Rectal smooth muscle tissue (tissue), 1 donor: ENCODE data around the gene CEL.
A peak's percentile ranks its signal among the peaks of the same experiment; 100 is the strongest.
"Not testable (repeated sequence)": the region's sequence is repeated elsewhere in the genome, so short reads cannot be mapped to it uniquely, and the experiment has no call there.

Experiments
- H3K27ac ChIP-seq: one replicate; pipeline ENCODE4 v1.7.0; 2013; ENCODE audit warnings: low read depth, low read length, inconsistent platforms
- H3K27me3 ChIP-seq: one replicate; pipeline ENCODE4 v1.7.0; 2013; ENCODE audit warnings: low read length; ENCODE audit not compliant: control insufficient read depth, insufficient read depth
- H3K36me3 ChIP-seq: one replicate; pipeline ENCODE4 v1.7.0; 2013; ENCODE audit warnings: low read length; ENCODE audit not compliant: control insufficient read depth, insufficient read depth
- H3K4me1 ChIP-seq: one replicate; pipeline ENCODE4 v1.7.0; 2013; ENCODE audit warnings: low read length; ENCODE audit not compliant: control insufficient read depth, insufficient read depth
- H3K4me3 ChIP-seq: one replicate; pipeline ENCODE4 v1.7.0; 2013; ENCODE audit warnings: low read length
- H3K9ac ChIP-seq: one replicate; pipeline ENCODE4 v1.7.0; 2013; ENCODE audit warnings: low read length

The CEL gene

GRCh38 chr9:133061764-133062145 is at the start of gene CEL:
TSS of gene CEL (plus strand) at chr9:133061981. CDS start at chr9:133062003, 22 bp downstream.
- not testable (repeated sequence) for H3K27ac ChIP-seq, H3K4me3 ChIP-seq, H3K9ac ChIP-seq, H3K4me1 ChIP-seq, H3K27me3 ChIP-seq
- H3K36me3 ChIP-seq: peaks cover 11% of the 10 kb centered on the region

DNA sequence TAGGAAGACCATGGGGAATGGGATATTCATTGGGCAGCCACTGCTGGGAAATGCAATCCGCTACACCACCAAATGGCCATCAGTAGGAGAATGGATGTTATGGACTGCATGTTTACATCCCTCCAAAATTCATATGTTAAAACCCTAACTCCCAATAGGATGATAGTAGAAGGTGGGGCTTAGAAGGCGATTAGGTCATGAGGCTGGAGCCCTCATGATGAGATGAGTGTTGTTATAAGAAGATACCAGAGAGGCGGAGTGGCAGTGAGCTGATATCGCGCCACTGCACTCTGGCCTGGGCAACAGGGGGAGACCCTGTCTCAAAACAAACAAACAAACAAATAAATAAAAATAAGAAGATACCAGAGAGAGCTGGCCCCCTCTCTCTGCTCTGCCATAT is 47.1 kb upstream of the CEL start:
- Histone ChIP-seq H3K4me3 (no peak overlapping the region), H3K9ac (no peak overlapping the region), H3K4me1 (no peaks in the 10 kb centered on the region), H3K27me3 (no peaks in the 10 kb centered on the region), H3K27ac (no peak overlapping the region), H3K36me3 (no peaks in the 10 kb centered on the region)

DNA sequence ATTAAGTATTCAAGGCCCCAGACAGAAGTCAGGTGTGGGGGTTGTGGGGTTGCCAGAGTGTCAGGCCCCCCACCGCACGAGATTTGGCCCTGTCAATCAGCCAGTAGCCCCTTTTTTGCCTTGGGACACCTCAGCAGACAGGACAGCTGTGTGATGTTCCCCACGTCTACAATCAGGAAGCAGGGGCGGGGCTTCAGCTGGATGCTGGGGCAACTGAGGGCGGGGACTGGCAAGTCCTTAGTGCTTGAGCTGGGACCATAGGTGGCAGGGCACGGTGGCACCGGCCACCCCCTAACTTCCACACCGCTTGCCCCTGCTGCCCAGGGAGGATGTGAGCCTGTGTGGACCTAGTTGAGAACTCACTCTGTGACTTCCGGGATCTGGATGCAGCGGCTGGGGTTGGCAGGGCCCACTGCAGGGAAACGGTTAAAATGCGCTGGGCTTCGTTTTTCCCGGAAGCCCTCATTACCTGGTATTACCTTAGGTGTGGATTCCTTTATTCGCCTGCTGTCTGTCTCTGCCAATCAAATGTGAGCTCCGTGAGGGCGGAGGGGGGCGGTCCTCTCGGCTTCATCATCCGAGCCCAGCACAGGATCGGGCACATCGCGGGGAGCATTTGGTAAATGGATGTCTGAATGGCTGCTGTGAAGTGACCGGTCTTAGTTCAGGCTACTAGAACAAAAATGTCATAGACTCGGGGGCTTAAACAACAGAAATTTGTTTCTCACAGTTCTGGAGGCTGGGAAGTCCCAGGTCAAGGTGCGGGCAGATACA is 38.5 kb upstream of the CEL start:
- no peak overlapping the region for H3K9ac ChIP-seq
- H3K27me3 ChIP-seq: no peaks in the 10 kb centered on the region
- H3K36me3 ChIP-seq: no peaks in the 10 kb centered on the region
- no peak overlapping the region for H3K4me3 ChIP-seq
- H3K27ac ChIP-seq: no peak overlapping the region
- no peaks in the 10 kb centered on the region for H3K4me1 ChIP-seq

- Histone ChIP-seq H3K36me3 (no peaks in the 10 kb centered on the region), H3K27ac (no peak overlapping the region), H3K4me3 (no peak overlapping the region), H3K4me1 (peaks cover 3% of the 10 kb centered on the region), H3K9ac (no peak overlapping the region), H3K27me3 (no peaks in the 10 kb centered on the region)
Measured at GRCh38 chr9:133026426-133026825, 35.4 kb upstream of the CEL start.

- no peak overlapping the region for H3K4me3 ChIP-seq
- no peaks in the 10 kb centered on the region for H3K27me3 ChIP-seq
- H3K9ac ChIP-seq: no peak overlapping the region
- H3K27ac ChIP-seq: no peak overlapping the region
- H3K4me1 ChIP-seq: peaks cover 7% of the 10 kb centered on the region
- H3K36me3 ChIP-seq: no peaks in the 10 kb centered on the region
Measured at GRCh38 chr9:133027134-133027533, 34.6 kb upstream of the CEL start.

- Histone ChIP-seq H3K9ac (no peak overlapping the region), H3K4me3 (no peak overlapping the region), H3K27me3 (no peaks in the 10 kb centered on the region), H3K36me3 (no peaks in the 10 kb centered on the region), H3K4me1 (peaks cover 7% of the 10 kb centered on the region), H3K27ac (no peak overlapping the region)
Measured at GRCh38 chr9:133028221-133028620, 33.6 kb upstream of the CEL start.

DNA sequence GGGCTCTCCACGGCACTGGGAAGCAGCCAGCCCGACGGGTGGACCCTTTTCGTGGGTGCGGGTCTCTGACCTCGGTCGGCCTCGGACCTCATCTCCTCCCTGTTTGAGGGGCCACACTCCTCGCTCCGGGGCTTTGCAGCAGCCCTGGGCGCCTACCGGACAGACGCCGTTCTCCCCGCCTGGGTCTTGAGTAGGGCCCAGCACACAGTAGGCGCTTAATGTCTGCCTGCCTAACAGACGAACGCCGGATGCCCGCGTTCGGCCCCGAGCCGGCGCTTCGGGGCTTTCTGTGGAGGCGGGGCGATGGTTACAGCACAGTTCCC is 31.8 kb upstream of the CEL start:
- Histone ChIP-seq H3K4me3 (peak overlapping the region; percentile 95), H3K36me3 (no peaks in the 10 kb centered on the region), H3K4me1 (peaks cover 7% of the 10 kb centered on the region), H3K9ac (peak overlapping the region; percentile 90), H3K27ac (peak overlapping the region; percentile 78), H3K27me3 (no peaks in the 10 kb centered on the region)

GRCh38 chr9:133030317-133031129 is 31.3 kb upstream of the CEL start, which contains the start of gene GTF3C5:
TSS of gene GTF3C5 (plus strand) at chr9:133030997. CDS start at chr9:133031012, 15 bp downstream.
- Histone ChIP-seq H3K9ac (peak within 1 kb of the TSS; percentile 90), H3K4me1 (peaks cover 7% of the 10 kb centered on the region), H3K36me3 (no peaks in the 10 kb centered on the region), H3K27ac (peak within 1 kb of the TSS; percentile 89), H3K27me3 (no peaks in the 10 kb centered on the region), H3K4me3 (peak within 1 kb of the TSS; percentile 98)

- Histone ChIP-seq H3K9ac (peak overlapping the region; percentile 42), H3K4me1 (peaks cover 7% of the 10 kb centered on the region), H3K27ac (peak overlapping the region; percentile 89), H3K27me3 (no peaks in the 10 kb centered on the region), H3K36me3 (no peaks in the 10 kb centered on the region), H3K4me3 (peak overlapping the region; percentile 98)
Measured at GRCh38 chr9:133031130-133031422, 30.7 kb upstream of the CEL start.

DNA sequence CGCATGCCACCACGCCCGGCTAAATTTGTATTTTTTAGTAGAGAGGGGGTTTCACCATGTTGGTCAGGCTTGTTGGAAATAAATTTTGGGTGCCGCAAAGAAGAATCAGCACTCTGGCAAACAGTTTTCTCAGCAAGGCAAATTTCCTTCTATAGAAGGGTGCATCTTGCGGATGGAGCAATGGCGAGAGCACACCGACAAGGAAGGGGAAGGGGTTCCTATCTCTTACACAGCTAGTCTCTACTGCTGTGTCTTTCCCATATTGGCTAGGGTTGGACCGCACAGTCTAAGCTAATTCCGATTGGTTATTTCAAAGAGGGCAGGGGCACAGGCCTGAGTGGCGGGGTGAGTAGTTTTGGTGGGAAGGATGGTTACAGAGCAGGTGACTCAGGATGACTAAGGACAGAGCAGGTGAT is 30.3 kb upstream of the CEL start:
- H3K27ac ChIP-seq: no peak overlapping the region
- no peaks in the 10 kb centered on the region for H3K27me3 ChIP-seq
- H3K36me3 ChIP-seq: no peaks in the 10 kb centered on the region
- peaks cover 7% of the 10 kb centered on the region for H3K4me1 ChIP-seq
- no peak overlapping the region for H3K9ac ChIP-seq
- H3K4me3 ChIP-seq: peak overlapping the region; percentile 98

DNA sequence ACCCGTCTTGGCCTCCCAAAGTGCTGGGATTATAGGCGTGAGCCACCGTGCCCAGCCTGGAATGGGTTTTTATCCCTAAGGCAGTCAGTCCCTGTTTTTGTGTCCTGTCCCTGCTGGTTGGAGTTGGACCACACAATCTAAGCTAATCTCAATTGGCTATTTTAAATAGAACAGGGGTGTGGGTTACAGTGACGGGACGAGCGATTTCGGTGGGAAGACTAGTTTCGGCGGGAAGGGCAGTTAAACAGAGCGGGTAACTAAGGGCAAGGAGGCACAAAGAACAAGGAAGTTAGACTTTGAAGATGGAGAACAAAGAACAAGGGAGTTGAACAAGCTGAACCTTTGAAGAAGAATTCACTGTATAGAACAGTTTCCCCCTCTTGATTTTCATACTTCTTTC is 29.6 kb upstream of the CEL start:
- H3K4me3 ChIP-seq: peak overlapping the region; percentile 98
- no peaks in the 10 kb centered on the region for H3K27me3 ChIP-seq
- no peaks in the 10 kb centered on the region for H3K36me3 ChIP-seq
- no peak overlapping the region for H3K9ac ChIP-seq
- no peak overlapping the region for H3K27ac ChIP-seq
- H3K4me1 ChIP-seq: peaks cover 7% of the 10 kb centered on the region

GRCh38 chr9:133035669-133036068 is 26.1 kb upstream of the CEL start:
- no peak overlapping the region for H3K27ac ChIP-seq
- peaks cover 7% of the 10 kb centered on the region for H3K4me1 ChIP-seq
- H3K4me3 ChIP-seq: no peak overlapping the region
- no peaks in the 10 kb centered on the region for H3K36me3 ChIP-seq
- H3K27me3 ChIP-seq: no peaks in the 10 kb centered on the region
- H3K9ac ChIP-seq: no peak overlapping the region
